Measurements from ENCODE around the gene ZBTB34. TPM values are rescaled to one million over a fixed set of nuclear protein-coding genes. Genes with fewer than 3 reads are reported as not detected.

Gene ZBTB34
- total RNA-seq, 2 experiments from 2014 or later = 4.4 to 4.7 TPM

- no peak for DNase-seq
- Mint-ChIP-seq H3K27me3 (peaks cover 15% of the 10 kb centered on the region), H3K4me1 (peaks cover 9% of the 10 kb centered on the region), H3K4me3 (peak overlapping the region; percentile 61), H3K27ac (no peak overlapping the region), H3K36me3 (no peaks in the 10 kb centered on the region), H3K9me3 (peaks cover 4% of the 10 kb centered on the region)
These were observed 55.6 kb downstream of the ZBTB34 start for GRCh38 chr9:126915846-126916543.

- Mint-ChIP-seq H3K27ac (no peak overlapping the region), H3K4me3 (no peak overlapping the region), H3K36me3 (no peaks in the 10 kb centered on the region), H3K9me3 (peaks cover 3% of the 10 kb centered on the region), H3K27me3 (peaks cover 15% of the 10 kb centered on the region), H3K4me1 (peaks cover 9% of the 10 kb centered on the region)
- DNase-seq = no peak
These were observed 56.5 kb downstream of the ZBTB34 start for GRCh38 chr9:126916909-126917308.

- DNase-seq = no peak
- Mint-ChIP-seq H3K4me1 (peaks cover 9% of the 10 kb centered on the region), H3K4me3 (no peak overlapping the region), H3K9me3 (no peaks in the 10 kb centered on the region), H3K36me3 (no peaks in the 10 kb centered on the region), H3K27ac (no peak overlapping the region), H3K27me3 (peaks cover 6% of the 10 kb centered on the region)
These were observed 58.8 kb downstream of the ZBTB34 start for GRCh38 chr9:126919193-126919592.

- DNase-seq = no peak
- no peaks in the 10 kb centered on the region for H3K36me3 Mint-ChIP-seq
These were observed 65.4 kb downstream of the ZBTB34 start for GRCh38 chr9:126925876-126926275.

GRCh38 chr9:126926364-126926763 lies 65.9 kb downstream of the ZBTB34 start:
- no peak for DNase-seq
- Mint-ChIP-seq H3K36me3 (no peaks in the 10 kb centered on the region), H3K4me3 (no peak overlapping the region), H3K27ac (no peak overlapping the region), H3K9me3 (no peaks in the 10 kb centered on the region), H3K27me3 (peaks cover 6% of the 10 kb centered on the region), H3K4me1 (no peaks in the 10 kb centered on the region)

More at GRCh38 chr9:126925876-126926275, 65.4 kb downstream of the ZBTB34 start:
- Mint-ChIP-seq H3K4me1 (no peaks in the 10 kb centered on the region), H3K9me3 (no peaks in the 10 kb centered on the region), H3K27ac (no peak overlapping the region), H3K4me3 (no peak overlapping the region), H3K27me3 (peaks cover 1% of the 10 kb centered on the region)

- Mint-ChIP-seq H3K27ac (no peak overlapping the region), H3K9me3 (no peaks in the 10 kb centered on the region), H3K4me1 (no peaks in the 10 kb centered on the region), H3K4me3 (no peak overlapping the region), H3K27me3 (peaks cover 6% of the 10 kb centered on the region), H3K36me3 (no peaks in the 10 kb centered on the region)
- DNase-seq = no peak
These were observed 67.0 kb downstream of the ZBTB34 start for GRCh38 chr9:126927419-126927818.

- Mint-ChIP-seq H3K4me3 (no peak overlapping the region), H3K27ac (no peak overlapping the region), H3K36me3 (no peaks in the 10 kb centered on the region), H3K9me3 (no peaks in the 10 kb centered on the region), H3K4me1 (no peaks in the 10 kb centered on the region), H3K27me3 (peaks cover 13% of the 10 kb centered on the region)
- DNase-seq = no peak
These were observed 72.5 kb downstream of the ZBTB34 start for GRCh38 chr9:126932871-126933321.

GRCh38 chr9:126933334-126933980 lies 73.0 kb downstream of the ZBTB34 start:
- no peaks in the 10 kb centered on the region for H3K36me3 Mint-ChIP-seq
- H3K4me3 Mint-ChIP-seq = no peak overlapping the region
- H3K9me3 Mint-ChIP-seq = no peaks in the 10 kb centered on the region
- H3K4me1 Mint-ChIP-seq = no peaks in the 10 kb centered on the region
- no peak for DNase-seq
- no peak overlapping the region for H3K27ac Mint-ChIP-seq
- peaks cover 13% of the 10 kb centered on the region for H3K27me3 Mint-ChIP-seq

- Mint-ChIP-seq H3K36me3 (no peaks in the 10 kb centered on the region), H3K27me3 (peaks cover 13% of the 10 kb centered on the region), H3K4me1 (no peaks in the 10 kb centered on the region), H3K4me3 (no peak overlapping the region), H3K9me3 (no peaks in the 10 kb centered on the region), H3K27ac (no peak overlapping the region)
- no peak for DNase-seq
These were observed 74.0 kb downstream of the ZBTB34 start for GRCh38 chr9:126934441-126934840.

Other genes with a start within 250 kb of the ZBTB34 start
- not detected for gene LMX1B, start 246.7 kb upstream of the ZBTB34 start, total RNA-seq
- 10 to 100 TPM; 21.5 to 21.6 TPM for gene ZBTB43, start 55.6 kb upstream of the ZBTB34 start, total RNA-seq
- 1 to 10 TPM in 1 of 2 experiments, under 1 TPM in 1; 0.56 to 1.1 TPM for gene RALGPS1, start 54.1 kb downstream of the ZBTB34 start, total RNA-seq